ENCODE measurements around the gene LY6G5B.

Gene LY6G5B

DNA sequence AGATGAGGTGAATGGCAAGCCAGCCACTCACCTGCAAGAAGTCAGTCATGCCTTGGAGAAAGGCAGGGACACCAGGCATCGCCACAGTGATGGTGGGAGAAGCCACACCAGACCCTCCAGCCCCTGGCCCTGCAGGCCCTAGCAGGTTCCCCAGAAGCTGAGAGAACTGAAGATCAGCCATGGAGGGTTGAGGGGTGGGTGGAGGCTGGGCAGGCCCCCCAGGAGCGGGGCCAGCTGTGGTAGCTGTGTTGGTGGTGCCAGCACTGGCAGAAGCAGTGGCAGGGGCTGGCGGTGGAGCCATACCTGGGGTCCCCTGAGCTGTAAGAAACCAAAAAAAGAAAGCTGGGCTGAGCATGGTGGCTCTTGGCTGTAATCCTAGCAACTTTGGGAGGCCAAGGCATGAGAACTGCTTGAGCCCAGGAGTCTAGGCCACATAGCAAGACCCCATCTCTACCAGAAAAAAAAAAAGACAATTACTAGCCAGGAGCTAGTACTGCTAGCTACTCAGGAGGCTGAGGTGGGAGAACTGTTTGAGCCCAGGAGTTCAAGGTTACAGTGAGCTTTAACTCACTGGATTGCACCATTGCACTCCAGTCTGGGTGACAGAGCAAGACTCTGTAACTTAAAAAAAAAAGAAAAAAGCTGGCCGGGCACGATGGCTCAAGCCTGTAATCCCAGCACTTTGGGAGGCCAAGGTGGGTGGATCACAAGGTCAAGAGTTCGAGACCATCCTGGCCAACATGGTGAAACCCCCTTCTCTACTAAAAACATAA, 26.8 kb upstream of the LY6G5B start:
- no peak for DNase-seq

- DNase-seq = no peak
Observed at GRCh38 chr6:31643818-31644454, 25.8 kb upstream of the LY6G5B start.

GRCh38 chr6:31645325-31645724, 24.5 kb upstream of the LY6G5B start:
- DNase-seq = no peak

DNA sequence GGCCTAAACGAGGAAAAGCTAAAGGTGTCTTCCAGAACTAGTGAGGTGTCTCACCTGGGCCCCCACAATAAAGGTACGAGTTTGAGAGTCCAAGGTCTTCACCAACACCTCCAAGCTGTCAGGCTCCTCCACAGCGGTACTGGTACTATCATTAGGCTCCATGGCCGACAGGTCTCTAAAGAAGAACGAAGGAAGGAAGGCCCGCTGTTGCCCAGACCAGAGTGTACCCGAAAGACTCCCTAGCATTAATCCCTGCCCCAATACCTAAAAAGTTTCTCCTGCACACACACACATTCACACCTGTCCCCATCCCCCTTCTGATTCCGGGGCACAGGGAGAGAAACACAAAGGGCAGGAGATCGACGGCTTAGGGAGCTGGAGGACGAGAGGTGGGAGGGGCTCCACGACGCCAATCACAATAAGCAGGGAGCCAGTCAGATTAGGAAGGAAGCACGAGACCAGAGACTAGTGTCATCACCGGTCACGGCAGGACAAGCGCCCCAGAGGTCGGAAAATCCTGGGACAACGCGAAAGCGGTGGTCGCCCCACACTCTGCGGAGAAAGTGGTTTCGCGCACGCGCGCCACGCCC, 18.1 kb upstream of the LY6G5B start:
- DNase-seq = peak; percentile 65

GRCh38 chr6:31652925-31653724, 16.7 kb upstream of the LY6G5B start:
- DNase-seq = no peak

- no peak for DNase-seq
Observed at GRCh38 chr6:31654574-31655348, 15.0 kb upstream of the LY6G5B start.

DNA sequence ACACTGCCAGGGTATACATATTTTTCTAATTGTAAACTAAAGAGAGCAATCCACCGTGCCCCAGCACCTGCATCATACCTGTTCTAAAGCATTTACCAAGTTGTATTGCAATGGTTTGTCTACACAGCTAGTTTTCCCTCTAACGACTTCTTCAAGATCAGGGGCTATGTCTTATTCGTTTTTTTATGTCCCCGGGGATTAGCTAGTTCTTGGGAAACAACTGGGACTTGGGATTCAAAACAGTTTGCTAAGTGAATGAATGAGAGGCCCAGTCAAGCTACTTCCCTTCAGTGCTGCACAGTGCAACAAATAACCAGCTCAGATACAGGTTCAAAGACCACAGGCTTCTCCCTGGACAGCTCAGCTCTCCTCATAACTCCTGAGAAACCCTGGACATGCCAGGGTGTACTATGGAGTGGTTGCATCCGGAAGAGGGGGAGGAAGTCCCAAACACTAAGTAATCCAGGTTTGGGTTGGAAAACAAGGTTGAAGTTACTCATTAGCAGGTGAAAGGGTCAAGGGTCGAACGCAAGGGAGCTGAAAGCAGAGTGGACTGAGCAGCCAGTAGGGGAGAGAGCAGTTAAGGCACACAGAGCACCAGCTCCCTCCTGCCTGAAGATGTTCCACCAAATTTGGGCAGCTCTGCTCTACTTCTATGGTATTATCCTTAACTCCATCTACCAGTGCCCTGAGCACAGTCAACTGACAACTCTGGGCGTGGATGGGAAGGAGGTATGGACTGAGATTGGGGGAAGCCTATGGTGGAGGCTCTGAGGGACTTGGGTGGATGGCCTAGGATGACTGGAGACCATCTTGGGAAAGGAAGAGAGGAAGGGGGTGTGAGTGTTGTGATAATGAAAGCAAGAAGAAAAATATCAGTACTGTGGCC, 14.2 kb upstream of the LY6G5B start, which contains the start of gene APOM:
APOM (plus strand) TSS at position 546 of the 889 bp plus-strand sequence; CDS start at position 619, 73 bp downstream.
- DNase-seq = no peak

DNA sequence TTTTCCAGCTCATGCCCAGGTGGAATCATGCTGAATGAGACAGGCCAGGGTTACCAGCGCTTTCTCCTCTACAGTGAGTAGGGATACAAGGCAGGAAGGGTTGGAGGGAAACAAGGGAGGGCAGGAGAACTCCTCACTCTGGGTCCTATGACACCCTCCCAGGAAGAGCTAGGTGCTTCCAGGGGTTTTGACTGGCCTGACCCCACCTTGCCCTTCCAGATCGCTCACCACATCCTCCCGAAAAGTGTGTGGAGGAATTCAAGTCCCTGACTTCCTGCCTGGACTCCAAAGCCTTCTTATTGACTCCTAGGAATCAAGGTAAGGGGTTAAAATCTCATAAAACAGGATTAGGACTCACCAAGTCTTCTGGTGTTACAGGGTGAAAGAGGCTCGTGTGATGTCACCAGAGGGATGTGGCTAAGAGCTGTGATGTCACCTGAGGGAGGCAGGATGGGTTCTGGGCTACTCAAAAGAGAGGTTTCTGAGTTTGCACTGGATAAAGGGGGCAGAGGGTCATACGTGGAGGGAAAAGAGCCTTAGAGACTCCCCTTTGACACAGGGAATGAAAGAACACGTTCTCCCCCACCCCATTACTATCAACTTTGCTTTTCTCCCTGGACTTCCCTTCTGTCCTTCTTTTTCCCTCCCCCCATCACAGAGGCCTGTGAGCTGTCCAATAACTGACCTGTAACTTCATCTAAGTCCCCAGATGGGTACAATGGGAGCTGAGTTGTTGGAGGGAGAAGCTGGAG, 12.2 kb upstream of the LY6G5B start:
- DNase-seq = no peak

- DNase-seq = no peak
Observed at GRCh38 chr6:31658158-31658688, 11.6 kb upstream of the LY6G5B start.

GRCh38 chr6:31658983-31659648, 10.7 kb upstream of the LY6G5B start:
- DNase-seq = no peak

- no peak for DNase-seq
Observed at GRCh38 chr6:31659649-31660380, 10.0 kb upstream of the LY6G5B start.

DNA sequence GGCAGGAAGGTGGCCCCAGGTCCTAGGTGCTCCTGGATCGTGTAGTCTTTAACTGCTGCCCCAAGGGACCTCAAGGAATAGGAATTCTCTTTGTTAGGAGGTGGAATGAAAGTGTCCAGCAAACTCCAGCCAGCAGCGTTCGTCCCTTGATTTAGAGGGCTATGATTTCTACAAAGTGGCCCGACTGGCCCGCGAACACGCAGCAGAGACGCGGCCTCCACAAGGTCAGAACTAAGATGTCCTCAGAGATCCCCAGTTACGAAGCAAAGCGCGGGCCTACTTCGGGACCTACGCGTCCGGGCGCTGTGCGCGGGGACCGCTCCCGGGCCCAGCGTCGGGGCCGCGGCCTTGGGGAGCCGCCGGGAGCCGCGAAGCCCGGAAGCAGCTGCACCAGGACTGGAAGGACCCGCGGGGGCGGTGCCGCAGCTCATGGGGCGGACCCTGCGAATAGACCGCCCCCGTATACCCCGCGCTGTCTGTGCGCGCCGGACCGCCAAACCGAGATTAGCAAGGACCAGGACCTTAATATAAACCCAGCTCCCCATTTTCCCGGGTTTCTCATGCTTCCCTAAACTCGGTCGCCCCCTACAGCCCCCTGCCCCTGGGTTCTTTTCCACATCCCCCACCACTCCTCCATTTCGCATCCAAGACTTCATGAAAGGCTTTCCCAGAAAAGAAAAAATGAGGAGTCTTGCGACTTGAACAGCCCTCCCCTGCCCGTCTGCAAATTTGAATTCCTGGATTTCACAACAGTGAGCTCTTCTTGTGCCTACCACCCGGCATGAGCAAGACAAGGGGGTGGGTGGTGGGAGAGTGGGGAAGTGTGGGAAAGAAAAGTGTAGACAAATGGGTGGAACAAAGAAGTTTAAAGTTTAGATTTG, 9.2 kb upstream of the LY6G5B start, which contains the start of gene C6orf47:
C6orf47 (minus strand) TSS at position 398 of the 881 bp plus-strand sequence. CDS start 831 bp downstream, outside the sequence.
- peak; percentile 58 for DNase-seq

DNA sequence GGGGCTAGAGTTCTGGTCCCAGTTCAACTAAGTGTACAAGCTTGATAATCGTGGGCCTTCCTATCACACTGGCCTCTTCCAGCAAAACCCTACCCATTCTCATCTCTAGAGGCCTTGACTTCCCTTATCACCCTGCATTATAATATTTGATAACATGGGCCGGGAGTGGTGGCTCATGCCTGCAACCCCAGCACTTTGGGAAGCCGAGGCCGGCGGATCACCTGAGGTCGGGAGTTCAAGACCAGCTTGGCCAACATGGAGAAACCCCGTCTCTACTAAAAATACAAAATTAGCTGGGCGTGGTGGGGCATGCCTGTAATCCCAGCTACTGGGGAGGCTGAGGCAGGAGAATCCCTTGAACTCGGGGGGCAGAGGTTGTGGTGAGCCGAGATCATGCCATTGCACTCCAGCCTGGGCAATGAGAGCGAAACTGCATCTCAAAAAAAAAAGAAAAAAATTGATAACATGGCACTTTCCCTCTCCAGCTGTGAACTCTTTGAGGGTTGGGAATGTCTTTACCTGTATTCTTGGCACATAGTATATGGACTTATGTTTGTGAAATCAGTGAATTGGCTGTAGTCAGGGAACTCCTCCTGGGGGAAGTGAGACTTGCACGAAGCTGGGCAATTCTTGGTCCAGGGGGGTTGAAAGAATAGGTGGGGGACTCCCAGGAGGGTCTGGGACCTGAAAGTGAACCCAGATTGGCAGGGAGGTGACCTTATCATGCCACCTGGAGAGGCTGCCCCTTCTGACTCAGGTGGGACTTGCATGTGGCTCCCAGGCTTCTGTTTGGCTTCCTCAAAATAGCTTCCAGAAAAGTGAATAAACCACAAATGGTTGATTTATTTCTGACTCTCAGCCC, 8.3 kb upstream of the LY6G5B start:
- DNase-seq = no peak

- no peak for DNase-seq
Observed at GRCh38 chr6:31662124-31662723, 7.6 kb upstream of the LY6G5B start.

DNA sequence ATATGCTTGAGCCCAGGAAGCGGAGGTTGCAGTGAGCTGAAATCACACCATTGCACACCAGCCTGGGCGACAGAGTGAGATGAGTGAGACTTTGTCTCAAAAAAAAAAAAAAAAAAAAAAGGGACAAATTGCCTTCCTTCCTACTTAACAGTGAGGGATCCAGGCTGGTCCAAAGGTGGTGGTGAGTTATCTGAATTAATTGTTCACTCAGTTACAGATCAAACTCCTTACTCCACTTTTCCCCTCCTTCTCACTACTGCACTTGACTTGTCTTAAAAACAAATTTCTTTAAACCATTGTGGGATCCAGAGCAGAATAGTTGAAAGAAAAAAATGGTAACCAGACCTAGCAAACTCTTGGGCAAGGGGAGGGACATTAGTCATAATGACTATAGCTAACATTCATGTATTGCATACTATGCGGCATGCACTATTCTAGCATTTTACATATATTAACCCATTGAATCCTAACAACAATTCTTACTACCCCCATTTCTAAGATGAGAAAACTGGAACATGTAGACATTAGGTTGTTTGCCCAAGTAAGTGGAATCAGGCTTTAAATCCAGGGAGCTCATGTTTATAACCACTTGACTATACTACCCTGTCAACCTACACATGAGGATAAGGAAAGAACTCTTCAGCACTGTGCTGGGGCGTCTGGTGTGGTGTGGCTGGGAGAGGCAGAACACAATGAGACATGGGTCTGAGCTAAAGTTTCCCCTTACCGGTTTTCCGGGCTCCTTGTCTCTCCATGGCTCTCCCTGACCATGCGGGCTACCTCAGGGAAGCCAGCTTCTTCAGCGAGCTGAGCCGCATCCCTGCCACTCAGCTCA, 6.4 kb upstream of the LY6G5B start:
- no peak for DNase-seq
